ENCODE results near the gene APLF. TPM values are rescaled to one million over a fixed set of nuclear protein-coding genes. Genes with fewer than 3 reads are reported as not detected.

The APLF gene
- total RNA-seq, 2 experiments from 2014 or later: 6.1 to 7.6 TPM

- POLR2A ChIA-PET: interaction anchor here (0.6 to 2.3 kb wide), 6 partner anchors 10 to 913 kb away, joined by 3 to 10 read pairs (median 3); no protein-coding TSS in a partner anchor
- peak overlapping the region; percentile 31 for H3K4me2 ChIP-seq (ENCODE audit: low read length)
- peaks cover 28% of the 10 kb centered on the region for H3K4me1 ChIP-seq (ENCODE audit: insufficient read depth, low read length, poor library complexity, severe bottlenecking)
- no peak overlapping the region for H3K4me3 ChIP-seq (ENCODE audit: low read depth, low read length, poor library complexity, severe bottlenecking)
- no peak overlapping the region for H3K27ac ChIP-seq (ENCODE audit: low read depth, low read length, poor library complexity, severe bottlenecking)
- no peaks in the 10 kb centered on the region for H3K36me3 ChIP-seq (ENCODE audit: insufficient read depth, low read length)
- BruUV-seq (replicated peaks): no TSS peak
- H3K79me2 ChIP-seq (ENCODE audit: insufficient read depth, low read depth, low read length): peaks cover 14% of the 10 kb centered on the region; the same call in 1 of the 2 replicates
- DNase-seq (ENCODE audit: low spot score): peak; percentile 73
- intact Hi-C loops (cut with micrococcal nuclease; ENCODE audit: unreplicated experiment): loop anchor here (1.0 to 5.0 kb wide), 2 partner anchors 374 to 462 kb away; no protein-coding TSS in a partner anchor
- TF ChIP-seq EZH2phosphoT487 (IDR thresholded peaks at IDR 0.05; ENCODE audit: borderline replicate concordance, low read depth, low read length): no peak
- peak; percentile 97 for TF ChIP-seq CTCF (conservative IDR thresholded peaks at IDR 0.05; ENCODE audit: low read length)
- no peaks in the 10 kb centered on the region for H3K9me2 ChIP-seq (ENCODE audit: insufficient read depth, low read length)
- no peaks in the 10 kb centered on the region for H3K9me3 ChIP-seq (ENCODE audit: low read length)
- H2AFZ ChIP-seq (ENCODE audit: low read length): no peak overlapping the region
- H4K20me1 ChIP-seq (ENCODE audit: insufficient read depth, low read length): no peaks in the 10 kb centered on the region
- CTCF ChIA-PET (ENCODE audit: unreplicated experiment): interaction anchor here (1.1 to 1.3 kb wide), 4 partner anchors 24 to 461 kb away, joined by 3 to 4 read pairs (median 3); no protein-coding TSS in a partner anchor
These were observed 4.0 kb upstream of the APLF start for GRCh38 chr2:68463287-68463877.

- Histone ChIP-seq H3K36me3 (ENCODE audit: insufficient read depth, low read length) (no peaks in the 10 kb centered on the region), H3K9me3 (ENCODE audit: low read length) (no peaks in the 10 kb centered on the region), H3K79me2 (ENCODE audit: insufficient read depth, low read depth, low read length) (peaks cover 27% of the 10 kb centered on the region; the same call in 1 of the 2 replicates), H3K4me1 (ENCODE audit: insufficient read depth, low read length, poor library complexity, severe bottlenecking) (peaks cover 41% of the 10 kb centered on the region), H4K20me1 (ENCODE audit: insufficient read depth, low read length) (no peaks in the 10 kb centered on the region), H3K4me2 (ENCODE audit: low read length) (no peak overlapping the region), H2AFZ (ENCODE audit: low read length) (no peak overlapping the region), H3K27ac (ENCODE audit: low read depth, low read length, poor library complexity, severe bottlenecking) (no peak overlapping the region), H3K9me2 (ENCODE audit: insufficient read depth, low read length) (no peaks in the 10 kb centered on the region), H3K4me3 (ENCODE audit: low read depth, low read length, poor library complexity, severe bottlenecking) (no peak overlapping the region)
- BruUV-seq (replicated peaks): no TSS peak
- no peak for TF ChIP-seq CTCF (conservative IDR thresholded peaks at IDR 0.05; ENCODE audit: low read length)
- TF ChIP-seq EZH2phosphoT487 (IDR thresholded peaks at IDR 0.05; ENCODE audit: borderline replicate concordance, low read depth, low read length): no peak
- intact Hi-C loops (cut with micrococcal nuclease; ENCODE audit: unreplicated experiment): loop anchor here (5.0 kb wide), 4 partner anchors 228 to 373 kb away; no protein-coding TSS in a partner anchor
- ChIA-PET CTCF (ENCODE audit: unreplicated experiment) (interaction anchor here (0.5 to 1.0 kb wide), 2 partner anchors 9 to 443 kb away, joined by 3 read pairs; no protein-coding TSS in a partner anchor), POLR2A (interaction anchor here (0.5 to 2.3 kb wide), 9 partner anchors 11 to 1752 kb away, joined by 3 to 10 read pairs (median 3); no protein-coding TSS in a partner anchor)
- no peak for DNase-seq (ENCODE audit: low spot score)
These were observed 2.7 kb upstream of the APLF start for GRCh38 chr2:68464651-68465050.

All from OCI-LY7 (cell line).